Non-pigmented ciliary epithelial cell (primary cell): Measurements from ENCODE around the gene WWC2.

Experiments used
- DNase-seq: peaks from one replicate; pipeline ENCODE4 v3.0.0-alpha.2; 2010; ENCODE audit warnings: low read depth

The WWC2 gene

GRCh38 chr4:183202523-183202922, 103.5 kb downstream of the WWC2 start:
- no peak for DNase-seq

DNA sequence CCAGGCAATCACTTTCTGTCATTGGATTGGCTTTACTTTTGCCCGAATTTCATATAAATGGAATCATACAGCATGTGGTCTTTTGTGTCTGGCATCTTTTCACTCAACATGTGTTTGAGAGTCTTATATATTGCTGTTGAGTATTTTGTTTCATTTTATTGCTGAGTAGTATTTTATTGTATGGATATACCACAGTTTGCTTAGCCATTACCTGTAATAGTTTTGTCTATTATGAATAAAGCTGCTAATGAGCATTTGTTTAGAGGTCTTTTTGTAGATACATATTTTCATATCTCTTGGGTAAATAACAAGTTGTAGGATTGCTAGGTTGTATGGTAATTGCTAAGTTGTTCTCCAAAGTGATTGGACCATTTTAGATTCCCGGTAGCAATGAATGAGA, 105.7 kb downstream of the WWC2 start:
- no peak for DNase-seq

DNA sequence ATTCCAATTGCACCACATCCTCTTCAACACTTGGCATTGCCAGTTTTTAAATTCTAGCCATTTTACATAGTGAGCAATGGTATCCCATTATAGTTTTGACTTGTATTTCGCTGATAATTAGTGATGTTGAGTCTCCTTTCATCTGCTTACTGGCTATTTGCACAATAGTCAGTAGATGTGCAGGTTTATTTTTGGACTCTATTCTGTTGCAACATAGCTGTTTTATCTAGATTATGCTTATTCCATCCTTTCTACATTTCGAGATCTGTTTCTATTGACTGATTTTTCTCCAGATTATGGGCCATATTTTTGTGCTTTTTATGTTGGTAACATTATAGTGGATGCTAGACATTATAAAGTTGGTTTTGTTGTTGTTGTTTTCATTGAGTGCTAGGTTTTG, 106.1 kb downstream of the WWC2 start:
- DNase-seq, result no peak

DNA sequence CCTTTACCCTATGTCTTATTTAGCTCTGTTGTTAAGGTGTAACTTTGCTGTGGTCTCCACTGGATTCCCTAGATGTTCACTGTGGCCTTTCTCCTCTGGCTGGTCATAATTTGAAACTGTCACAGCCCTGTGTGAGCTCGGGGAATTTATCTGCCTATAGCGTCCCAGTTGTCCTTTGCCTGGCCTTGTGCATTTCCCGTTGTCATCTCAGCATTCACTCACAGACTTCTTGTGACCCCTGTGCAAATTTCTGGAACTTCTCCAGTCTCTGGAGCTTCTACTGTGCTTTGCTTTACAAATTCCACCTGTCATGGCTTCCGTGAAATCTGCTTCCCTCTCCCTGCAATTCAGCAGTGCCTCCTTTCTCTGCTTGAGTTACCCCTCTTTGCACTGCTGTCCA, 106.7 kb downstream of the WWC2 start:
- no peak for DNase-seq

DNA sequence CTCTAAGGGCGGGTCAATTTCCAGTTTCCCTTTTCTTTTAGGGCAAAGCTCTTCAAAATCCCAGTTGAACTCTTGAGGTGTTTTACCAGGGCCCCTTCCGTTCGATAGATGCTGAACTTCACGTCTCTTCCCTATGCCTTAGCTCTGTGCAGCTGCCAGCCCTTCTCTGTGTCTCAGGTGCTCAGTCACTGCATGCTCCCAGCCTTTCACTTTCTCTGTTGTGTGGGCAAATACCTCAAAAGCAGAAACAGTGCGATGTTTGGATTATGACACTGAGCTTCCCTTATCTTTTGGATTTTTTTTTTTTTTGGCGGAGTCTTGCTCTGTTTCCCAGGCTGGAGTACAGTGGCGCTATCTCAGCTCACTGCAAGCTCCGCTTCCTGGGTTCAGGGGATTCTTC, 112.5 kb downstream of the WWC2 start:
- no peak for DNase-seq

- DNase-seq, result no peak
Measured at GRCh38 chr4:183213996-183214395, 114.9 kb downstream of the WWC2 start.

DNA sequence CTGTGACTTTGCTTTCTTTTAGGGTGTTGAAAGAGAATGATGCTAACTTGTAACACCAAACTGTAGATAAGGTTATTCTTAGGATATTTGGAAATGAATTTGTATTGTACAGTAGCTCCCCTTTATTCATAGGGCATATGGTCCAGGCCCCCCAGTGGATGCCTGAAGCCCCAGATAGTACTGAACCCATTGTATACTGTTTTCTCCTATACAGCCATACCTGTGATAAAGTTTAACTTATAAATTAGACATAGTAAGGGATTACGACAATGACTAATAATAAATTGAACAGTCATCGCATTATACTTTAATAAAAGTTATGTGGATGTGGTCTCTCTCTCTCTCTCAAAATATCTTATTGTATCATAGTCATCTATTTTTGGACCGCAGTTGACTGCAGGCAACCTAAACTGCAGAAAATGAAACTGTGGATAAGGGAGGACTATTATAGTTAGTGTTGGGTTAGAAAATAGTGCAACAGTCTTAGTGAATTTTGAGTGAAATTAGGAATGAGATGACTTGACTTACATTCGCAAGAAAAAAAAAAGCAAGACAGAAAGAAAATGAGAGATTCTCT, 115.9 kb downstream of the WWC2 start:
- no peak for DNase-seq

DNA sequence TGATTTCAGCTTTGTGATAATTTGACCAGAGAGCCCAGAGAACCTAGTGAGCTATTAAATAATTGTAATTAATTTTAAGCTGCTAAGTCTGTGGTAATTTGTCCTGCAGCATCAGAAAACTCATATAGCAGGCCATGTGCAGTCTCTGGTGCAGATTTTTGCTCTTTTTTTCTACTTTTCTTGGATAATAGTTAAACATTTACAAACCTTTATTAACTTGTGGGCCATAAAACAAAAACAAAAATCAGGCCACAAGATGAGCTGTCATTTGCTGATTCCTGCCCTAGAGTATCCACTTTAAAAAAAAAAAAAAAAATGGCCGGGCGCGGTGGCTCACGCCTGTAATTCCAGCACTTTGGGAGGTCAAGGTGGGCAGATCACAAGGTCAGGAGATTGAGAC, 121.2 kb downstream of the WWC2 start:
- DNase-seq, result no peak

DNA sequence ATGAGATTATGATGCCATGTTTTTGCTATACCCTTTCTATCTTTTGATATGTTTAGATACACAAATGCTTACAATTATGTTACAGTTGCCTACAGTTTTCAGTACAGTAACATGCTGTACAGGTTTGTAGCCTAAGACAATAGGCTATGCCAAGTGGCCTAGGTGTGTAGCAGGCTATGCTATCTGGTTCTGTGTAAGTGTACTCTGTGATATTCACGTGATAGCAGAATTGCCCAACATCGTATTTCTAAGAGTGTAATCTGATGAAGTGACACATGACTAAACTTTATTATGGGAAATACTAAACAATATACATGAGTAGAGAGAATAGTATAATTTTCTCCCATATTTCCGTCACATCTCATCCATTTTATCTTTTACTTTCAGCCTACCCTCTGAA, 124.0 kb downstream of the WWC2 start:
- no peak for DNase-seq

DNA sequence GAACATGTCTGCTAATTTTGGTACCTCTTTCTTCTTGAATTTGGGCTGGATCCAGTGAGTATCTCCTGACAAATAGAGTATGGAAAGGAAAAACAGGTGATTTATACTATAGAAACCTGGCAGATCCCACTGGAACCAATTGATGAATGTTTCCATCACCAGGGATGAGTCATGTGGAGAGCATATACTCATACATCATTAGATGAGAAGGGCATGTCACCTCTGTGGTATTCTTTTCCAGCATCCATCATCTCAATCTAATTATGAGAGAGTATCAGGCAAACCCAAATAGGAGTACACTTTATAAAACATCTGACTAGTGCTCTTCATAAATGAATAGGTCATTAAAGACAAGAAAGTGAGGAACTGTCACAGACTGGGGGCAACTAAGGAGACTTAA, 130.3 kb downstream of the WWC2 start:
- DNase-seq, result no peak

- no peak for DNase-seq
Measured at GRCh38 chr4:183240581-183241321, 141.7 kb downstream of the WWC2 start.

- DNase-seq, result peak; percentile 71
Measured at GRCh38 chr4:183241322-183241640, 142.2 kb downstream of the WWC2 start.

- no peak for DNase-seq
Measured at GRCh38 chr4:183241721-183242151, 142.7 kb downstream of the WWC2 start.

- no peak for DNase-seq
Measured at GRCh38 chr4:183242291-183242690, 143.2 kb downstream of the WWC2 start.

- no peak for DNase-seq
Measured at GRCh38 chr4:183244019-183244418, 145.0 kb downstream of the WWC2 start.

- no peak for DNase-seq
Measured at GRCh38 chr4:183244506-183244905, 145.4 kb downstream of the WWC2 start.

DNA sequence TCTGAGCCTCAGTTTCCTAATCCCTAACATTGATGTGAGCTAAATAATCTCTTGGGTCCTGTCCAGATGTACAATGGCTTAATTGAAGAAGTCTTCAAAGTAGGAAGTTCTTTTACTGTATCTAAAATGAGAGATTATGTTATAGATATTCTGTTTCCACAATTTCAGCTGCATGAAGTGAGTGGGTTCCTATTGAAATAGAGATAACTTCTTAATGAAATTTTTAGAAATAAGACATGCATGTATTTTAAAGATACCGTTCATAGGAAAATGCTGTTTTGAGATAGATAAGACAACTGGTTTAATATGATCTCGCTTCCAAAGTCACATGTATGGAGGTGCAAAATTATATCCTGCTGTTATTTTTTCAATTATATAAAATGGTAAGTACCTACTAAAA, 149.1 kb downstream of the WWC2 start:
- no peak for DNase-seq

GRCh38 chr4:183249854-183250253, 150.8 kb downstream of the WWC2 start:
- no peak for DNase-seq

GRCh38 chr4:183250831-183251230, 151.8 kb downstream of the WWC2 start:
- DNase-seq, result no peak

DNA sequence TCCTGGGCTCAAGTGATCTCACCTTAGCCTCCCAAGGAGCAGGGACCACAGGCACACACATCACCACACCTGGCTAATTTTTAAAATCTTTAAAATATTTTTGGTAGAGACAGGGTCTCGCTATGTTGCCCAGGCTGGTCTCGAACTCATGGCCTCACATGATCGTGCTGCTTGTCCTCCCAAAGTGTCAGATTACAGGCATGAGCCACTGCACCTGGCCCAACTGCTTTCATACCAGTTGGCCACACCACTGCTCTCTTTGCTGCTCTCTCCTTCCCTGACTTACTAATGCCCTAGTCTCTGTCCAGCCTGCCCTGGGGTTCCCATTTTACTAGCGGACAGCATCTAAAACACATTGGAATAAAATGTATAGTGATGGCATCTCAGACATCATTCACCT, 153.9 kb downstream of the WWC2 start:
- DNase-seq, result no peak

GRCh38 chr4:183253451-183253850, 154.4 kb downstream of the WWC2 start:
- DNase-seq, result no peak

GRCh38 chr4:183254162-183254561, 155.1 kb downstream of the WWC2 start:
- no peak for DNase-seq

DNA sequence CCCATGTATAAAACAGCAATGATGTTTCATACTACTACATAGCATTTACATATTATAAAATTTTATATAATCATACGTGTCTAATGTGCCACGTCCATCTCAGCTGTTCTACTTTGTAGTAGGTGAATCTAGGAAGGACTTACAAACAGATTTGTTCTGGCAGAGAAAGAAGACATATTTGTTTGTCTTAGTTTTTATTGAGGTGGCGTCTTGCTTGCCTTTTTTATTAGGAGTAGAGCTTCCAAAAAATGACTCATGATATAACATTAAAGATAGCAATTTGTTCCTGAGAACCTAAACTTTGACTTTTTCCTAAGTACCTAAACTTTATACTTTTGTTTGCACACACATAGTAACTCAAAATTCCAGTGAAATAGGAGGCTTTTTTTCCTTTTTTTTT, 156.4 kb downstream of the WWC2 start:
- DNase-seq, result no peak

- no peak for DNase-seq
Measured at GRCh38 chr4:183256343-183256742, 157.3 kb downstream of the WWC2 start.
